ENCODE measurements around the gene PLIN4. TPM values are rescaled to one million over a fixed set of nuclear protein-coding genes. Genes with fewer than 3 reads are reported as not detected.

PLIN4 gene
- polyA plus RNA-seq, 1 donor = 12.8 TPM

DNA sequence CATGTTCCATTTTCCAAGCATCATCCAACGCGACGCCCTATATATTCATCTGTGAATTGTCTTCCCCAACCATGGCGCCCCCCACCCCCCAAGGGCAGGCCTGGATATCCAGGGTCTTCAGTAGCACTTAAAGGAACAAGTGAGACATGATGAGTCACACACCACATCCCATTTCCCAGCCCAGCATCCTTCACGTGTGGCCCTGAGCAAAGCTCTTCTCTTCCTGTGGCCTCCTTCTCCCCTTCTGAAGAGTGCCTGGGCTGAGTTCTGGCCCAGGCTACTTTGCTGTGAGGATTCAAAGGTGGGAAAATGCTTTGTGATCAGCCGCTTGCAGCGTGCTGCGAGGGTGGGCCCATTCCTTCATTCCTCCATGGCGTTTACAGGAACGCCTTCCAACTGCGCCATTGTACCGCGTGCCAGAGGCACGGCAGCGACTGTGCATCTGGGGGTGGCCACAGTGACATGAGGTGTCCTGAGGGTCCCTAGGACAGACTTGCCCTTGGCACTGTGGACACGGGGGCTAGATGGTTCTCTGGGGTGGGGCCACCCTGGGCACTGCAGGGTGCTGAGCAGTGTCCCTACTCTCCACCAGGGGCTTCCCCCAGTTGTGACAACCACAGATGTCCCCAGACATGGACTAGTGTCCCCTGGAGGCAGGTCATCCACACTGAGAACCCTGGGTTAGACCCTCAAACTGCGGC is 11.7 kb downstream of the PLIN4 start:
- DNase-seq (ENCODE audit: low read depth) = no peak

DNA sequence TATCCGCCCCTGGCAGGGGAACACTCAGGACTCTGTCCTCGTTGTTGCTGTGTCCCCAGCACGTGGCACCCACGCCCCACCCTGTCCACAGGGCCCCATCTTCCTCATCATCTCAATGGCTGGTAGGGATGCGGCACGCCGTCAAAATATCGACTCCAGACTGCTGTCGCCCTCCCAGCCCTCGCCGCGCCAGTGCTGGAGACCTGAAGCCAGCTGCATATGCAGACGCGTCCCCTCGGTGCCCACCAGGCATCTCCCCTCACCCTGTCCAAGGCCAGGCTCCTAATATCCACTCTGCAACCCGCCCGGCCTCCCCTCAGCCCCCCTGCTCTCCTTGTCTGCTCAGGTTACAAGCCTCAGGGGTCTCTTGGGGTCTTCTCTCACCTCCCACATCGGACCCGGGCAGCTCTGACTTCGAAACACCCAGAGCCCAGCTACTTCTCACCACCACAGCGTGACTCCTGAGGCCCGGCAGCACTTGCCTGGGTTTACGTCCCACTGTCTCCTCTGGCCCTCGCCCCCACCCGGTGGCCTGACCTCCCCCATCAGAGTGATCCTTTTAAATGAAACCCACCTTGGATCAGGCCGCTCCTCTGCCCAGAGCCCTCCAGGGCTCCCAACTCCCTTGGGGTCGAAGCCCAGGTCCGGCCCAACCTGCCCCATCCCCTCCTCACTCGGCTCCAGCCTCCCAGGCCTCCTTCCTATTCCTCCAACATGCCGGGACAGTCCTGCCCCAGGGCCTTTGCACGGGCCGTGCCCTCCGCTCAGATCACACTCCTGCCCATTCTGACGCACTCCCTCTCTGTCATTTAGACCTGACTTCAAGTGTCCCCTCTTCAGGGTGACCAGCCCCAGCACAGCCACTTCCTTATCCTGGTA is 12.5 kb downstream of the PLIN4 start:
- no peak for DNase-seq (ENCODE audit: low read depth)

DNA sequence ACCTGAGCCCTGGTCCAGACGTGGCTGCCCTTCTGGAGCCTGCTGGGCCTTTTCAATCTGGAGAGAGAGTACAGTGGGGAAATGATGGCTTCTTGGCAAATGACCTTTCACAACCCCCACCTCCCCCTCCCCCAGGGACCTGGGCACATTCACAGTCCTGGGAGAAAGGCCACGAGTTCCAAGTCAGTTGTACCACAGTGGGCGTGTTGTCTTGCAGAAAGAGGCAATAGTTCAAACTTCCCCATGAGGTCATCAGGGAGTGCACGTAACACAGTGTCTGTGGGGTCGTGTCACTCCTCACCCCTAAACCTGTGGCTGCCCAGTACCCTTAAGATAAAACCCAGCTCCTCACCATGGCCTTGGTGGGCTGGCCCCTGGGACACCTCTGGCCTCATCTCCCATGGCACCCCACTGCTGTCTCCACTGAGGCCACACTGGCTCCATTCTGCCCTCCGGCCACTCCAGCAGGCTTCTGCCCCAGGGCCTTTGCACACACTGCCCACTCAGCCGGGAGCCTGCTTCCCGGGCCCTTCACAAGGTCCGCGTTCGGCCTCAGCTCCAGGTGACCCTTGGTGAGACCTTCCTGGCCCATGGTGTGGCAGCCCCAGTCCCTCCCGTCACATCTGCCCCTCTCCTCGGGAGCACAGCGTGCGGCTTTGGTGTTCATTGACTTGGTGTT is 13.3 kb downstream of the PLIN4 start:
- DNase-seq (ENCODE audit: low read depth) = no peak

DNA sequence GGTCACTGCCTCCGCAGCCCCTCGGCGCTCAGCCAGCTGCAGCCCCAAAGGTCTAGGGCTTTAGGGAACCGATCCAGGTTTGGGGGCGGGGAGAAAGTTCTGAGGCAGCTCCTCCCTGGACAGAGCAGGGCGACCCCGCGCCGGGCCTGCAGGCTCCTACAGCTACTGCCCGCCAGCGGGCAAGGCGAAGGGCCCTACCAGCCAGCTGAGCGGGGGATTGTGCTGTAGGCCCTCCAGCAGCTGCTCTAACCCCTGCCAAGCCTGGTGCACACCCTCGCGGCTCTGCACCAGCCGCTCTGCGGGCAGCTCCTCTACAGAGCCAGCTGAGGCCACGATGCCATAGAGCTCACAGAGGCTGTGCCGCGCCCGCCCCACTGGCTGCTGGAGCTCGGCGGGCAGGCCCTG is 14.0 kb downstream of the PLIN4 start:
- DNase-seq (ENCODE audit: low read depth) = peak; percentile 16

DNA sequence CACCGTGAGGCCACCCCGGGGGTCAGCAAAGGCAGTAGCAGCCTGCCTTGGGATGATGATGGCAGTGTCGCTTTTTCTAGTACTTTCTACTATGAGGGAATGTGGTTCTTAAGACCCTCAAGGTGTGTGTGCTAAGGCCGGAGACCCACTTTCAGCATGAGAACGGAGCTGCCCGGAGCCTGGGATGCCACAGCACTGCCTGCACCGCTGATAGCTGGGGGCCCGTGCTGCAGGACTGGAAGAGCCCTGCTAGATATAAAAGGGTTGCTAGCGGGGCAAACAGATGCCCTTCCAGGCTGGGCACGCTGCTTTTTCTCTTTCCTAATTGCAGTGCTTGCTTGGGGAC is 14.5 kb downstream of the PLIN4 start:
- DNase-seq (ENCODE audit: low read depth) = no peak

DNA sequence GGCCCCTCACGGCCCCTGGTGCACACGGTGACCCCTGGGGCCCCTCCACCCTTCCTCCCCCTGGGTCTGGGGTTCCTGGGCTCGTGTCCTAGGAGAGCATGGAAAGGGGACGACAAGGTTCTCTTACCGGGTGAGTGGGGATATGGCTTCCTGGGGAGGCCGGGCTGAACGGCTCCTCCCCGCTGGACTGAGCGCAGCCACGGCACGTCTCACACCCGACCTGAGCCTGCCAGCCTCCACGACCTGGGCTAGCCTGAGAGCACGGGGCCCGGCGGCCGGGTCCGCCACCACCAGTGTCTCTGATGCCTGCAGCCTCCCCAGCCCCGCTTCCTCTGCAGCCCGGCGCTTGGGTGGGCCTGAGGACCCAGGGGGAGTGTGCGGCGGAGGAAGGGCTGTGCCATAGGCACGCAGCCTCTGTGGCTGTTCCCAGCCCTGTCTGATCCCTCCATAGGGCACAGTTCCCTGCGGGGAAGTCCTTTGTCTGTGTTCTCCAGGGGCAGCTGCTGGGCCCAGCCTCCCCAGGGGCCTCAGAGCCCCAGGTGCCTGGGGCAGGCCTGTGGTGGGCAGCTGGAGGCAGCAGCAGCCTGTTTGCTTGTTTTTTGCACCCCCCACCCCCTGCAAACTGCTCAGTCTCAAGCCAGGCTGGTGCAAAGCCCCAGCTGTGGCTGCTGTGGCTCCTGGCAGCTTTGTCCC is 15.0 kb downstream of the PLIN4 start:
- no peak for DNase-seq (ENCODE audit: low read depth)

DNA sequence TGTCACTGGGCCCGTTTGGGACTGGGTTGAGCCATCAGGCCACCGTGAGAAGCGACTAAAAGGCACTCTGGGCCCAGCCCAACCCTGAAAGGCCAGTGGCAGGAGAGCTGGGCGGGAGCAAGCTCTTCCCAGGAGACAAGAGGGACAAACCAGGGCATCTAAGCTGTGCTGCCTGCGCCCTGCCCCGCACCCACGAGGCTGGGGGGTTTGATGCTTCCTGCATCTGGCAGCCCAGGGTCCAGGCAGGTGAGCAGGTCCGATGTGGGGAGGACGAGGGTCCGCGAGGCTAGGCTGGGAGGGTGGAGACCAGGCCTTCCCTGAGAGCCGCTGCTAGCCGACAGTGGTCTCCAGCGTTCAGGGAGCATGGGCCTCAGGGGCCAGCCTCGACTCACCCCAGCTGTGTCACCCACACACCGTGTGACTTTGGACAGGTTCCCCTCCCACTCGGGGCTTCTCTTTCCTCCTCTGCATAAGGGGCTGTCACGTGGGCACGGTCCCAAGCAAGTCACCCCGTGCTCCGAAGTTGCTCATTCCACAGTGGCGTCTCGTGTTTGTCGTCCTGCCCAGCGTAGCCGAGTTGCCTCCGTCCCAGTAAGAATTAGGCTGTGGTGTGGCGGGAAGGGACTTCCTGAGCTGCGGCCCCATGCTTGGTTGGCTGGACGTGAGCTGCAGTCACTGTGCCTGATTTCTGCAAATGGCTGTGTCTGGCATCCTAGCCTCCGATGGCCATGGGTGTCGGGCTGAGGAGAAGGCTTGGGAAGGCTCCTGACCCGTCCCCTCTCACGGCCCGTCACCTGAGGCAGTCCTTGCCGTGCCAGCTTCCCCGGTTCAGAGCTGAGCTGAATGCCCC is 15.8 kb downstream of the PLIN4 start:
- DNase-seq (ENCODE audit: low read depth) = no peak

DNA sequence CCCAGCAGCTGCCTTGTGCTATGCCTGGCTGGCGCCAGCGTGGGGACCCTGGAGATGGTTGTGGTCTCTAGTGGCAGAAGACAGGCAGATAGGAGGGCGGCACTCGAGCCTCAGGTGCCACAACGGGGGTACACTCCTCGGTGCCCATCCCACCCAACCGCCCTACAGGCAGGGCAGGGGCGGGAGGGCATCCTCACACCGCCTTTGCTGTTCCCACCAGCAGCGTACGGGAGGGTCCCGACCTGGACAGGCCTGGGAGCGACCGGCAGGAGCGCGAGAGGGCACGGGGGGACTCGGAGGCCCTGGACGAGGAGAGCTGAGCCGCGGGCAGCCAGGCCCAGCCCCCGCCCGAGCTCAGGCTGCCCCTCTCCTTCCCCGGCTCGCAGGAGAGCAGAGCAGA is 16.6 kb downstream of the PLIN4 start:
- DNase-seq (ENCODE audit: low read depth) = no peak

DNA sequence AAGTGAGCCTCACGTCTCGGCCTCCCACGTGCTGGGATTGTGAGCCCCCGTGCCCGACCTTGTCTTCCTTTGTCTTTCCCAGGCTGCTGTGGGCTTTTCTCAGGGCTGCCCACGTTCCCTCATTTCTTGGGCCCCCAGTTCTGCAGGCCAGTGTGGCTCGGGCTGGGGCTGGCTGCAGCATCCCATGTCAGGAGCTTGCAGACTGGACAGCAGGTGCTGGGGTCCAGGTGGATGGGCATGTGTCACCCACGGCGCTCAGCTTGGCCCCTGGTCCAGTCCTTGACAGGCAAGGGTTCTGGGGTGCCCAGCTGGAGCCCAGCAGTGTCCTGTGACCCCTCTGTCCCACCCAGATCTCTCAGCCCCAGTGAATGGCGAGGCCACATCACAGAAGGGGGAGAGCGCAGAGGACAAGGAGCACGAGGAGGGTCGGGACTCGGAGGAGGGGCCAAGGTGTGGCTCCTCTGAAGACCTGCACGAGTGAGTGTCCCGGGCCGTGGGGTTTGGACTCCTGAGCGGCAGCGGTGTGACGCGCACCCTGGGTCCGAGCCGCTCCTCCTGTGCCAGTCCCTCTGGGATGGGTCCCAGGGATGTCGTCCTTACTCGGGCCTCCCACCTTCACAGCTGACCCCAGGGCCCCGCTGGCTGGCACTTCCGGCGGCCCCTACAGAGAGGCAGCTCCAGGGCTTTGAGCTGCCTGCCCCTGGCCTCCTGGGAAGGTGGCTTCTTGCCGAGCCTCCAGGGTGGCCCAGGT is 17.3 kb downstream of the PLIN4 start:
- DNase-seq (ENCODE audit: low read depth) = no peak

DNA sequence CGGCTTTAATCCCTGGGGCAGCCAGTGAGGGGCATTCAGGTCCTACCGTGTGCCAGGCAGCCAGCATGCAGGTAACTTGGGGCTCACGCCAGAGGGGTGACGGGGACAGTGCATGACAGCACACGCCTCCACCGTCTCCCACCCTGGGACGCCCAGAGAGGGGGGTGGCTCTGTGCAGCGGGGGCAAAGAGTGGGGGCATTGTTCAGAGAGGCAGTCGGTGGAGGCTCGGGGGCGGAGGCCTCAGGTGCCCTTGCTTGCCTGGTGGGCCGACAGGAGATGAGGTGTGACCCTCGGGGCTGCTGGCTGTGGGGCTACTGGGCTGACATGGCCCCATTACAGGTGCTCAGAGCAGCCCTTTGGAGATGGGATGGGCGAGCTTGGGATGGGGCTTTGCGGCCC is 18.4 kb downstream of the PLIN4 start:
- DNase-seq (ENCODE audit: low read depth) = no peak

DNA sequence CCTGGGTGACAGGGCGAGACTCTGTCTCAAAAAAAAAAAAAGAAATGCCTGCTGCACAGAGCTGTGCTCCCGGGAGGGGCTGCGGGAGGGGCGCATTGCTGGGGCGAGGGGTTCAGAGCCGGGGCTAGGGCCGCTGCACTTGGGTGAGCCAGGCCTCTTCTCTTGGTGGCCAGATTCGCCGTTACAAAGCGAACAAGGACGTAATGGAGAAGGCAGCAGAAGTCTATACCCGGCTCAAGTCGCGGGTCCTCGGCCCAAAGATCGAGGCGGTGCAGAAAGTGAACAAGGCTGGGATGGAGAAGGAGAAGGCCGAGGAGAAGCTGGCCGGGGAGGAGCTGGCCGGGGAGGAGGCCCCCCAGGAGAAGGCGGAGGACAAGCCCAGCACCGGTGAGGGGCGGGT is 19.0 kb downstream of the PLIN4 start:
- no peak for DNase-seq (ENCODE audit: low read depth)

DNA sequence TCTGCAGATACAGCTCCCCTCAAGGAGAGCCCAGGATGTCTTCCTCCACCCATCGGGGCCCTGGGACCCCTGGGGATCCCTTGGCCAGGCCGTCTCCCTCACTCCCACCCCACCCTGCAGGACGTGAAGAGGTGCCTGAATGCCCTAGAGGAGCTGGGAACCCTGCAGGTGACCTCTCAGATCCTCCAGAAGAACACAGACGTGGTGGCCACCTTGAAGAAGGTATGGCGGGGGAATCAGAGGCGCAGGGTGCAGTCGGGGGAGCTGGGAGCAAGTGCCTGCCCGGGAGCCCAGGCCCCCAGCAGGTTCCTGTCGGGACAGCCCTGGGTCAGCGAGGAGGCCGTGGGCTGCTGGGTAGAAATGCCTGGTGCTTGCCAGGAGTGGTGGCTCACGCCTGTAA is 19.6 kb downstream of the PLIN4 start:
- no peak for DNase-seq (ENCODE audit: low read depth)

DNA sequence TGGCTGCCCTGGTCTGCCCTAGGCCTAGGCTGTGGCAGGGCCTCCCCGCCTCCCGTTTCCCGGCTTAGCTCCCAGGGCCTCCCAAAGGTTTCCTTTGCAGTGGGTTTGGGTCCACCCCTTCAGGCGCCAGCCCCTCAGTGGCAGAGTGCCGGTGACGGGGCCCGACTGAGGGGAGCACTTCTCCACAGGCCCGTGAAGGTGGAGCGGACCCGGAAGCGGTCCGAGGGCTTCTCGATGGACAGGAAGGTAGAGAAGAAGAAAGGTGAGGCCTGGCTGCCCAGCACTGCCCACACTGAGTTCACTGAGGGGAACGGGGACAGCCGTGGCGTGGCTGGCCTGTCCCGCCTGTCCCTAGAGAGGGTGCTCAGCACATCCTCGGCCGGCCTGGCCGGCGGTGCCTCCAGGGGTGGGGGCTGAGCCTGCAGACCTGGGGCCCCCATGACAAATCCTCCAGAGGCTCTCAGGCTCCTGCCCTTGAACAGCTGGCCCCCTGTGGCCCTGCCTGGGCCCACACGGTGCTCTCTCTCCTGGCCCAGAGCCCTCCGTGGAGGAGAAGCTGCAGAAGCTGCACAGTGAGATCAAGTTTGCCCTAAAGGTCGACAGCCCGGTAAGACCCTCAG is 20.4 kb downstream of the PLIN4 start:
- DNase-seq (ENCODE audit: low read depth) = no peak

DNA sequence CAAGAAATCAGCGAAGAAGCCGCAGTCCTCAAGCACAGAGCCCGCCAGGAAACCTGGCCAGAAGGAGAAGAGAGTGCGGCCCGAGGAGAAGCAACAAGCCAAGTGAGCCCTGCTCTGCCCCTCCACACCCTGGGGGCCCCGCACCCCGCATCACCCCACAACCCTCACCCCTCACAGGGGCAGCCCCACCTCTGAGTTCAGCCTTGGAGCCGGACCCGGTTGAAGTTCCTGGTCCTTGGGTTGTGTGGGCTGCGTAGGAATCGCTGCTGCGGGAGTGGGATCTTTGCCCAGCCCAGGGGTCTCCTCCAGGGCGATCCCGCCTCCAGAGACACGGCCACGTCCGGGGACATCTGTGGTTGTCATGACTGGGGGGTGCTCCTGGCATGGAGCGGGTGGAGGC is 22.0 kb downstream of the PLIN4 start:
- DNase-seq (ENCODE audit: low read depth) = no peak

DNA sequence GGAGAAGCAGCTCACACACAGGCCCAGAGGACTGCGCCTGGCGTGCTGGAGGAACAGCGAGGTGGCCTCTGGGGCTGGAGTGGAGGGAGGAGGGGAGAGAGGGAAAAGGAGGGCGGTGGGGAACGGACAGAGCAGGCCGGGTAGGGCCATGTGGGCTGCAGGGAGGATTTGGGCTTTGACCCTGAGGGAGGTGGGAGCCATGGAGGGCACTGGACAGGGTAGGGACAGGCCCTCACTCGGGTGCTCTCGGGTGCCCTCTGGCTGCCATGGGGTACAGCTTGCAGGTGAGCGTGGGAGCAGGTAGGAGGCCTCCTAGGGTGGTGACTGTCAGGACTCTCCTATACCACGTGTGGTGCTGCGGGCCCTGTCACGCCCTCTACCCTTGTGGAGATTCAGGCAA is 22.8 kb downstream of the PLIN4 start:
- no peak for DNase-seq (ENCODE audit: low read depth)

DNA sequence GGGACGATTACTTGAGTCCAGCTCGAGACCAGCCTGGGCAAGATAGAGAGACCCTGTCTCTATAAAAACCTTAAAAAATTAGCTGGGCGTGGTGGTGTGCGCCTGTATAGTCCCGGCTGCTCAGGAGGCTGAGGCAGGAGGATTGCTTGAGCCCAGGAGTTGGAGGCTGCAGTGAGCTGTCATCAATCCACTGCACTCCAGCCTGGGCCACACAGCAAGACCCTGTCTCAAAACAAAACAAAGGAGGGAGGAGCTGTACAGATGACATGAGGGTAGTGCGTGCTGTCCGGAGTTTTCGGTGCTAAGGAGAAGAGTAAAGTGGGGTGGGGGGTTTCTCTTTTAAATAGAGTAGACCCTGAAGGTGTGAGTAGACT is 23.6 kb downstream of the PLIN4 start:
- DNase-seq (ENCODE audit: low read depth) = no peak

DNA sequence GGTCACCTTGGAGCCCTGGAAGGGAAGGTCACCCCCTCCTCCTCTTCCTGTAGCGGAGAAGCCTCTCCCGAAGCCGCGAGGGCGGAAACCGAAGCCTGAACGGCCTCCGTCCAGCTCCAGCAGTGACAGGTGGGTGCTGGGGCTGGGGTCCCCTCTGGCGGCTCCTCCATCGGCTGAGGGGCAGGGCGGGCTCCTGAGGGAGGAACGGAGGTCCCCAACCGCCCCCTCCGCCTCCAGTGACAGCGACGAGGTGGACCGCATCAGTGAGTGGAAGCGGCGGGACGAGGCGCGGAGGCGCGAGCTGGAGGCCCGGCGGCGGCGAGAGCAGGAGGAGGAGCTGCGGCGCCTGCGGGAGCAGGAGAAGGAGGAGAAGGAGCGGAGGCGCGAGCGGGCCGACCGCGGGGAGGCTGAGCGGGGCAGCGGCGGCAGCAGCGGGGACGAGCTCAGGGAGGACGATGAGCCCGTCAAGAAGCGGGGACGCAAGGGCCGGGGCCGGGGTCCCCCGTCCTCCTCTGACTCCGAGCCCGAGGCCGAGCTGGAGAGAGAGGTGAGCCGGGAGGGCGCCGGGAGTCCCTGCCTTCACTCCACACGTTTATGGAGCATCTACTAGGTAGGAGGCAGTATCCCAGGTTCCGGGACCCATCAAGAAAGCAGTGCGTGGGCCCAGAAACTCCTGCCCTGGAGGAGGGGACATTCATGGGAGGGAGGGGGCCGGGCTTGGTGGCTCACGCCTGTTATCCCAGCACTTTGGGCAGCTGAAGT is 24.2 kb downstream of the PLIN4 start:
- no peak for DNase-seq (ENCODE audit: low read depth)

DNA sequence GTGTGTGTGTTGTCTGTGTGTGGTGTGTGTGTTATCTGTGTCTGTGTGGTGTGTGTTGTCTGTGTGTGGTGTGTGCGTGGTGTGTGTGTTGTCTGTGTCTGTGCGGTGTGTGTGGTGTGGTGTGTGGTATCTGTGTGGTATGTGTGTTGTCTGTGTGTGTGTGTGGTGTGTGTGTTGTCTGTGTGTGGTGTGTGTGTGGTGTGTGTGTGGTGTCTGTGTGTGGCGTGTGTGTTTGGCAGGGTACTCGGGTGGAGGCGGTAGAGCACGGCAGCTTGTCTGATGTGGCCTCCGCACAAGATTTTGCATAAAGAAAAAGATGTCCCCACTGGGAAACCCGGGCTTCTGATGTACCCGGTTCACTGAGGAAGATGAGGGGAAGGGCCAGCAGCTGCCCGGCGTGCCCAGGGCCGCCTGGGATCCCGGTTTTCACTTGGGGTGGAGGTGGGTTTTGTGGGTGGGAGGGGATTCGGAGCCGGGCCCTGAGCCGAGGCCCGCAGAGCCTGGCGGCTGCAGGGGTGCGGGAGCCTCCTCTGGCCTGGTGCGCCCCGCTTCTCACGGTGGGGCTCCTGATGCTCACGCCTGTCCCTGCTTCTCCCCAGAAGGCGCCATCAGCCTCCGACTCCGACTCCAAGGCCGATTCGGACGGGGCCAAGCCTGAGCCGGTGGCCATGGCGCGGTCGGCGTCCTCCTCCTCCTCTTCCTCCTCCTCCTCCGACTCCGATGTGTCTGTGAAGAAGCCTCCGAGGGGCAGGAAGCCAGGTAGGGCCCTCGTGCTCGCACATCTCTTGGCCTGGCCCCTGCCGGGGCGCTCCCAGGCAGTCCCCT is 25.0 kb downstream of the PLIN4 start:
- DNase-seq (ENCODE audit: low read depth) = no peak

All from forelimb muscle (tissue), 1 donor.